ENCODE data around the gene CMAS. TPM values are rescaled to one million over a fixed set of nuclear protein-coding genes. Genes with fewer than 3 reads are reported as not detected.
"Not testable (repeated sequence)": the region's sequence is repeated elsewhere in the genome, so short reads cannot be mapped to it uniquely, and the experiment has no call there.

The CMAS gene
- total RNA-seq, result 10 to 100 TPM; 20.1 to 20.3 TPM
- polyA plus RNA-seq, result 10 to 100 TPM; 45.0 to 54.0 TPM

DNA sequence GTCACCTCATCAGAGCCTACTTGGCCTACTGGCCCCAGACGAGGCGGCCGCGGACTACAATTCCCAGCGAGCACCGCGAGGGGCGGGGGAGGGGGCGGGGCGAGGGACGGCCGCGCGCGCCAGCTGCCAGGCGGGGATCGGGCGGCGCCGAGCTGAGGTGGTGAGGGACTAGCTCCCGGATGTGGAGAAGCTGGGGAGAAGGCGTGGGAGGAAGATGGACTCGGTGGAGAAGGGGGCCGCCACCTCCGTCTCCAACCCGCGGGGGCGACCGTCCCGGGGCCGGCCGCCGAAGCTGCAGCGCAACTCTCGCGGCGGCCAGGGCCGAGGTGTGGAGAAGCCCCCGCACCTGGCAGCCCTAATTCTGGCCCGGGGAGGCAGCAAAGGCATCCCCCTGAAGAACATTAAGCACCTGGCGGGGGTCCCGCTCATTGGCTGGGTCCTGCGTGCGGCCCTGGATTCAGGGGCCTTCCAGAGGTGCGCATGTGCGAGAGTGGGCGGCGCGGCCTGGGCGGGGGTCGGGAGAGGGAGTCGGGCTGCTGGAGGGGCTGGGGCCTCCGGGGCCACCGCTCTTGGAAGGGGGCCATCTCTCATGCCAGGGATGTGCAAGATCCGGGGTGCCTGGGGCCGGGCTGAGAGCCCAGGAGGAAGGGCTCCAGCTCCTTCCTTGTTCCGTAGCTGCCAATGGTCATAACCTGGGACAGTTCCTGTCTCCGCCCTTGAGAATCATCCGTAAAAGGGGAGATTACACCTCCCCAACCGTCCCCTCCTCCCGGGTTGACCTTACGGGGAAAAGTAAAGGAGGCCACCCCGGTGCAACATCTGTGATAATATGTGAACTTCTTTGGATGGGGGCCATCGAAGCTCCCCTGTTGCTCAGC is at the start of gene CMAS:
Gene CMAS, plus strand, starts transcription at position 129 of the 878 bp plus-strand sequence. Its CDS starts 86 bp downstream, at position 215.
- Mint-ChIP-seq H3K36me3 (peaks cover 5 to 6% of the 10 kb centered on the region in 2 donors), H3K9me3 (no peaks in the 10 kb centered on the region), H3K4me1 (peaks cover 33 to 50% (median 39%) of the 10 kb centered on the region in 4 donors), H3K27me3 (peaks cover 0 to 1% of the 10 kb centered on the region in 2 donors), H3K4me3 (peak within 1 kb of the TSS; percentile 90 to 98 (median 96)), H3K27ac (peak within 1 kb of the TSS; percentile 85 to 95 (median 91))
- intact Hi-C loops (cut with micrococcal nuclease), result loop anchor here (1.0 to 5.0 kb wide), 4 partner anchors 289 to 581 kb away; partner anchors contain the start of genes C2CD5, ETNK1, GOLT1B and RECQL
- DNase-seq, result peak; percentile 63 to 81 (median 71)
- CTCF ChIA-PET (ENCODE audit: partially characterized antibody), result interaction anchor here (0.8 to 2.5 kb wide), 7 partner anchors 9 to 483 kb away, joined by 3 to 7 read pairs (median 3); no protein-coding TSS in a partner anchor
- POLR2A ChIA-PET (ENCODE audit: partially characterized antibody), result interaction anchor here (0.7 to 2.6 kb wide), 7 partner anchors 10 to 578 kb away, joined by 3 to 16 read pairs (median 6); partner anchors contain the start of genes C2CD5, ETNK1 and LDHB
- Histone ChIP-seq H3K4me1 (ENCODE audit: insufficient read depth, low read length) (peaks cover 35% of the 10 kb centered on the region), H3K9me3 (ENCODE audit: control insufficient read depth in 1 of 2, low read length in 2 of 2) (no peaks in the 10 kb centered on the region), H3K36me3 (ENCODE audit: insufficient read depth, low read length) (no peaks in the 10 kb centered on the region), H3K27ac (ENCODE audit: low read depth, low read length) (peak within 1 kb of the TSS; percentile 75), H3K27me3 (ENCODE audit: insufficient read depth, low read length) (no peaks in the 10 kb centered on the region), H3K4me3 (ENCODE audit: low read length in 2 of 2) (peak within 1 kb of the TSS; percentile 87 to 91)

DNA sequence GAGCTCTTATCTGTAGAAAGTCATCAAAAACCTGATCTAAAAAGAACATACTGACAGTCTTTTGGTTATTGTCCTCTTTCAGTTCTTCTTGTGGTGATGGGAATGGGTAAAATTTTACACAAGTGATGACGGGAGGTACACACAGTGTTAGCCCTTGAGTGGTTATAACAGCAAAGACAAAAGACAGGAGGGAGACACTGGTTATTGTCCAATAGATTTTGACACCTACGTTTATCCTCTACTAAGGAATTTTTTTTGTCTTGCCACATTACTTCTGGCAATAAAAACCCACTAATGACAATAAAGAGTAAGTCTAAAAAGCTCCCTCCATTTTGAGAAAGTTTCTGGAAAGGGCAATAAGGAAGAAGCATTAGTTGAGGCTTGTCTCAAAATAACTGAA is 47.7 kb upstream of the CMAS start:
- Mint-ChIP-seq H3K27me3 (peaks cover 0 to 3% of the 10 kb centered on the region in 2 donors), H3K27ac (no peak overlapping the region), H3K4me3 (no peak overlapping the region), H3K36me3 (no peaks in the 10 kb centered on the region), H3K9me3 (no peaks in the 10 kb centered on the region), H3K4me1 (no peaks in the 10 kb centered on the region)
- H3K36me3 ChIP-seq (ENCODE audit: insufficient read depth, low read length), result no peaks in the 10 kb centered on the region
- DNase-seq, result no peak
- no peak overlapping the region for H3K4me3 ChIP-seq (ENCODE audit: low read length in 2 of 2)
- ChIA-PET CTCF (ENCODE audit: partially characterized antibody) (no interaction called here), POLR2A (ENCODE audit: partially characterized antibody) (no interaction called here)
- H3K9me3 ChIP-seq (ENCODE audit: control insufficient read depth in 1 of 2, low read length in 2 of 2), result no peaks in the 10 kb centered on the region
- H3K27ac ChIP-seq (ENCODE audit: low read depth, low read length), result no peak overlapping the region
- intact Hi-C loops (cut with micrococcal nuclease), result no loop called here
- no peaks in the 10 kb centered on the region for H3K4me1 ChIP-seq (ENCODE audit: insufficient read depth, low read length)
- H3K27me3 ChIP-seq (ENCODE audit: insufficient read depth, low read length), result no peaks in the 10 kb centered on the region

DNA sequence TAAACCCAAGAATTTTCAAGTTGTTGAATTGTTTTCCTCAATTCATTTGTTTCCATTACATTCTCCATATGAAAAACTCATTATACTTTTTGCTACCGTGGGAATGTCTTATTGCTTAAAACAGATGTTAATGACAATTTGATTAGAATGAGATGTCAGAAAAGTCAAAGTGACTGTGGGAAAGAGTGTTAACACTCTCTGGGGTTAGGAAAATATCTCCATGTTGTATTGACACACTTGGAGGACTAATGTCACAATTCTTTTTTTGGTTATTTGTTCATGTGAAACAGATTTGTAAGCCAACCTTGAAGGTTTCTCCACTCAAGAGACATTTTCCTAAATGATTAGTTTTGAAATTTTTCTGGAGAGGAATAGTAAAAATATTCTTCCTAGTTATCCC is 47.2 kb upstream of the CMAS start:
- no peak overlapping the region for H3K4me3 Mint-ChIP-seq

DNA sequence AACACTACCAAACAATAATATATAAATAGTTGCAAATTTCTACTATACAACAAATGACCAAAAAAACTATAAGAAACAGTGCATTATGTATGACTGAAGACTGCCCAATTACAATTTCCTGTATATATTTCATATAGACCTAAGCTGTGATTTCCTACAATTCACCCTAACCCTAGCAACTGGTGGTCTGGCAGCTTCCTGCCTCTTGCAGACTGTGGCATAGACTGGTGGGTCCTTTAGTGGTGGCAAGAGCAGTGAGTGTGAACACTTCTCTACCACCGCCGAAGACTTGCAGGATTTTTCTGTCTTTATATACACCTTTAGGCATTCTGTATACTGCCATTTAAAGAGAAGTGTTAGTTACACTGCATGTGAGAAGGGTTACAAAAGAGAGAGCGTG is 43.6 kb upstream of the CMAS start:
- no peaks in the 10 kb centered on the region for H3K36me3 Mint-ChIP-seq
- ChIA-PET CTCF (ENCODE audit: partially characterized antibody) (interaction anchor here (1.1 to 1.5 kb wide), 2 partner anchors 12 to 16 kb away, joined by 3 to 4 read pairs; no protein-coding TSS in a partner anchor), POLR2A (ENCODE audit: partially characterized antibody) (no interaction called here)
- no peak overlapping the region for H3K27ac ChIP-seq (ENCODE audit: low read depth, low read length)
- H3K36me3 ChIP-seq (ENCODE audit: insufficient read depth, low read length), result no peaks in the 10 kb centered on the region
- no peak overlapping the region for H3K4me3 Mint-ChIP-seq
- no peak overlapping the region for H3K27ac Mint-ChIP-seq
- no peaks in the 10 kb centered on the region for H3K9me3 ChIP-seq (ENCODE audit: control insufficient read depth in 1 of 2, low read length in 2 of 2)
- no peak for DNase-seq
- H3K4me1 Mint-ChIP-seq, result no peaks in the 10 kb centered on the region
- H3K4me3 ChIP-seq (ENCODE audit: low read length in 2 of 2), result no peak overlapping the region
- no peaks in the 10 kb centered on the region for H3K4me1 ChIP-seq (ENCODE audit: insufficient read depth, low read length)
- H3K27me3 Mint-ChIP-seq, result peaks cover 0 to 5% of the 10 kb centered on the region in 2 donors
- H3K9me3 Mint-ChIP-seq, result peaks cover 0 to 5% (median 0%) of the 10 kb centered on the region in 8 donors
- intact Hi-C loops (cut with micrococcal nuclease), result no loop called here
- H3K27me3 ChIP-seq (ENCODE audit: insufficient read depth, low read length), result no peaks in the 10 kb centered on the region

More for the DNA sequence above, 47.2 kb upstream of the CMAS start:
- Histone ChIP-seq H3K9me3 (ENCODE audit: control insufficient read depth in 1 of 2, low read length in 2 of 2) (no peaks in the 10 kb centered on the region), H3K36me3 (ENCODE audit: insufficient read depth, low read length) (no peaks in the 10 kb centered on the region), H3K4me1 (ENCODE audit: insufficient read depth, low read length) (no peaks in the 10 kb centered on the region), H3K27me3 (ENCODE audit: insufficient read depth, low read length) (no peaks in the 10 kb centered on the region), H3K27ac (ENCODE audit: low read depth, low read length) (no peak overlapping the region), H3K4me3 (ENCODE audit: low read length in 2 of 2) (no peak overlapping the region)
- Mint-ChIP-seq H3K36me3 (no peaks in the 10 kb centered on the region), H3K27ac (no peak overlapping the region), H3K9me3 (no peaks in the 10 kb centered on the region), H3K27me3 (peaks cover 0 to 3% of the 10 kb centered on the region in 2 donors), H3K4me1 (no peaks in the 10 kb centered on the region)
- CTCF ChIA-PET (ENCODE audit: partially characterized antibody), result no interaction called here
- no peak for DNase-seq
- POLR2A ChIA-PET (ENCODE audit: partially characterized antibody), result no interaction called here
- intact Hi-C loops (cut with micrococcal nuclease), result no loop called here

DNA sequence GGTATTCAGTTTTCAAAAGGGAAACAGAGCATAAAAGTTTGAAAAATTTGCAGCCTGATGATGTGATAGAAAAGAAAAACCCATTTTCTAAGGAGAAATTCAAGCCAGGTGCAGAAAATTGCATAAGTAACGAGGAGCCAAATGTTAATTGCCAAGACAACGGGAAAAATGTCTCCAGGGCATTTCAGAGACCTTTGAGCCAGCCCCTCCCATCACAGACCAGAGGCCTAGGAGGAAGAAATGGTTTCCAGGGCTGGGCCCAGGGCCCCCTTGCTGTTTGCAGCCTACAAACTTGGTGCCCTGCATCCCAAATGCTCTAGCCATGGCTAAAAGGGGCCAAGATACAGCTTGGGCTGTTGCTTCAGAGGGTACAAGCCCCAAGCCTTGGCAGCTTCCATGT is 38.2 kb upstream of the CMAS start:
- H3K4me1 ChIP-seq (ENCODE audit: insufficient read depth, low read length); H3K4me3 Mint-ChIP-seq; H3K36me3 Mint-ChIP-seq; intact Hi-C loops (cut with micrococcal nuclease); H3K27ac Mint-ChIP-seq; H3K27me3 ChIP-seq (ENCODE audit: insufficient read depth, low read length); H3K9me3 ChIP-seq (ENCODE audit: control insufficient read depth in 1 of 2, low read length in 2 of 2); POLR2A ChIA-PET (ENCODE audit: partially characterized antibody); H3K4me3 ChIP-seq (ENCODE audit: low read length in 2 of 2); H3K36me3 ChIP-seq (ENCODE audit: insufficient read depth, low read length); H3K27ac ChIP-seq (ENCODE audit: low read depth, low read length); H3K9me3 Mint-ChIP-seq; H3K4me1 Mint-ChIP-seq; DNase-seq: not testable (repeated sequence)
- CTCF ChIA-PET (ENCODE audit: partially characterized antibody), result interaction anchor here (1.3 kb wide), 1 partner anchor 11 kb away, joined by 4 read pairs; no protein-coding TSS in a partner anchor
- peaks cover 3 to 11% of the 10 kb centered on the region in 2 donors for H3K27me3 Mint-ChIP-seq

DNA sequence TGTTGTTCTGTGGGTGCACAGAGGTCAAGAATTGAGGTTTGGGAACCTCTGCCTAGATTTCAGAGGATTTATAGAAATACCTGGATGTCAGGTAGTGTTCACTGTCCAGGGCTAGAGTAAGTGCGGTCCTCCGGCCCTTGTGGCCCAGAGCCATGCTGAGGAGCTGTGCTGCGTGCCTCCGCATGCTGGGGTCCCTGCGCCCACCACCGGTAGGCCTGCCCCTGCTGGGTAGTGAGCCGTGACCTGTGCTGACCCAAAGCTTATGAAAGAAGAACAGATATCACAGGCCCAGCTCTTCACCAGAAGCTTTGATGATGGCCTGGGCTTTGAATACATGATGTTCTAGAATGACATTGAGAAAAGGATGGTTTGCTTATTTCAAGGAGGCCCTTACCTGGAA is 37.8 kb upstream of the CMAS start:
- POLR2A ChIA-PET (ENCODE audit: partially characterized antibody), result no interaction called here
- Histone ChIP-seq H3K27ac (ENCODE audit: low read depth, low read length) (no peak overlapping the region), H3K27me3 (ENCODE audit: insufficient read depth, low read length) (no peaks in the 10 kb centered on the region), H3K9me3 (ENCODE audit: control insufficient read depth in 1 of 2, low read length in 2 of 2) (no peaks in the 10 kb centered on the region), H3K4me3 (ENCODE audit: low read length in 2 of 2) (no peak overlapping the region), H3K4me1 (ENCODE audit: insufficient read depth, low read length) (no peaks in the 10 kb centered on the region), H3K36me3 (ENCODE audit: insufficient read depth, low read length) (no peaks in the 10 kb centered on the region)
- Mint-ChIP-seq H3K36me3 (peaks cover 0 to 3% of the 10 kb centered on the region in 2 donors), H3K4me3 (no peak overlapping the region), H3K4me1 (no peaks in the 10 kb centered on the region), H3K9me3 (peaks cover 0 to 6% (median 0%) of the 10 kb centered on the region in 8 donors), H3K27me3 (peaks cover 3 to 11% of the 10 kb centered on the region in 2 donors), H3K27ac (no peak overlapping the region)
- intact Hi-C loops (cut with micrococcal nuclease), result no loop called here
- DNase-seq, result no peak
- CTCF ChIA-PET (ENCODE audit: partially characterized antibody), result interaction anchor here (1.0 to 1.3 kb wide), 2 partner anchors 9 to 10 kb away, joined by 3 to 4 read pairs; no protein-coding TSS in a partner anchor

DNA sequence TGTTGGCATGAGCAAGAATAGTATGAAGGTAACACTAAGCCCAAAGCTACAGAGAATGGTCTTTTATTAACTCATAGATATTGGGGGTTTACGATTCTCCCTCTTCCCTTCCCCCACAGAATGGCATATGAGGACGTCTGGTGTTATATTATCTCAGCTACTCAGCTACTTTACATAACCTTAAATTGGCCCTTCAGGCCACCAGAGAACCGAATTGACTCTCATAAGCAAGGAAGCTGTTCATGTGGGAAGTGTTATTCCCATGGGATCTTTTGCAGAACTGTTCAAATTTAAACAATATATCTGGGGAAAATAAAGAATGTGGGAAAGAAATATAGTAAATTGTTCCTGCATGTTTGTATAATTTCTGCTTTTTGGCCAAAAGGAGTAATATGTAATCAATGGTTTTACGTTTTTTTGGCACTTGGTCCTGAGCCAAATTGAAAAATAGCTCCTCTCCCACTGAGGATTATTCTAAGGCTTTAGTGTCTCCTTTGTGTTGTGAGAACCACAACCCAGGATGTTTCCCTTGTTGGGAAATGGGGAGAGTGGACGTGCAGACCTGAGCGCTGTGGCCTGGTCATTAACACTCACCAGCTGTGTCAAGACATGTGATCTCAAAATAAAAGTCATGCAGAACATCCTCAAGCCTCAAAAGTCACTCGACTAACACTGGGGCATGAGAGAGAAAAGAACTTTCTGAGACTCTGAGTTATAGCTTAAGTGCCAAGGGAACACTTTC is 31.8 kb upstream of the CMAS start:
- Histone ChIP-seq H3K36me3 (ENCODE audit: insufficient read depth, low read length) (no peaks in the 10 kb centered on the region), H3K9me3 (ENCODE audit: control insufficient read depth in 1 of 2, low read length in 2 of 2) (no peaks in the 10 kb centered on the region), H3K4me1 (ENCODE audit: insufficient read depth, low read length) (no peaks in the 10 kb centered on the region), H3K27me3 (ENCODE audit: insufficient read depth, low read length) (no peaks in the 10 kb centered on the region), H3K27ac (ENCODE audit: low read depth, low read length) (no peak overlapping the region), H3K4me3 (ENCODE audit: low read length in 2 of 2) (no peak overlapping the region)
- Mint-ChIP-seq H3K27ac (no peak overlapping the region), H3K9me3 (peaks cover 0 to 2% (median 0%) of the 10 kb centered on the region in 8 donors), H3K27me3 (peaks cover 5 to 8% of the 10 kb centered on the region in 2 donors), H3K4me3 (no peak overlapping the region), H3K36me3 (no peaks in the 10 kb centered on the region), H3K4me1 (no peaks in the 10 kb centered on the region)
- ChIA-PET POLR2A (ENCODE audit: partially characterized antibody) (no interaction called here), CTCF (ENCODE audit: partially characterized antibody) (interaction anchor here (1.0 to 1.5 kb wide), 2 partner anchors 11 to 315 kb away, joined by 3 to 4 read pairs; no protein-coding TSS in a partner anchor)
- intact Hi-C loops (cut with micrococcal nuclease), result no loop called here
- no peak for DNase-seq
